Cardiac fibroblast (primary cell): Measurements from ENCODE around the gene CDKN3.
"Not testable (repeated sequence)": the region's sequence is repeated elsewhere in the genome, so short reads cannot be mapped to it uniquely, and the experiment has no call there.

Experiments used
- DNase-seq, 2 donors: peaks; one replicate each; pipeline versions ENCODE4 v3.0.0 to v3.0.0-alpha.2; 2010; ENCODE audit warnings: low read depth in 2 of 2
- H3K4me3 ChIP-seq, 2 donors: replicated peaks in 1 of 2; 1 replicate in 1 of 2; 2 replicates in 1 of 2; pipeline ENCODE4 v1.5.1; 2011; ENCODE audit warnings: low read depth in 2 of 2, low read length in 2 of 2, mild to moderate bottlenecking in 2 of 2, moderate library complexity in 1 of 2
- CTCF ChIP-seq: IDR thresholded peaks from one replicate; pipeline ENCODE4 v1.5.1; 2011; ENCODE audit warnings: low read depth, mild to moderate bottlenecking, low read length, inconsistent platforms

CDKN3 gene

GRCh38 chr14:54455363-54455762 is 58.6 kb downstream of the CDKN3 start:
- no peak overlapping the region for H3K4me3 ChIP-seq
- no peak for DNase-seq
- no peak for TF ChIP-seq CTCF

GRCh38 chr14:54456820-54457608 is 60.2 kb downstream of the CDKN3 start:
- peak in 1 of 2 donors; percentile 53 for DNase-seq
- H3K4me3 ChIP-seq, result not testable (repeated sequence)

- H3K4me3 ChIP-seq, result no peak overlapping the region
- DNase-seq, result no peak
- no peak for TF ChIP-seq CTCF
These were observed 60.8 kb downstream of the CDKN3 start for GRCh38 chr14:54457609-54457996.

- DNase-seq, H3K4me3 ChIP-seq: not testable (repeated sequence)
These were observed 61.7 kb downstream of the CDKN3 start for GRCh38 chr14:54458536-54458935.

GRCh38 chr14:54459106-54459505 is 62.3 kb downstream of the CDKN3 start:
- no peak for TF ChIP-seq CTCF
- H3K4me3 ChIP-seq, result no peak overlapping the region
- DNase-seq, result no peak

GRCh38 chr14:54462048-54462447 is 65.2 kb downstream of the CDKN3 start:
- no peak overlapping the region for H3K4me3 ChIP-seq
- DNase-seq, result peak in 1 of 2 donors; percentile 59
- TF ChIP-seq CTCF, result no peak

GRCh38 chr14:54465654-54466053 is 68.8 kb downstream of the CDKN3 start:
- H3K4me3 ChIP-seq, result no peak overlapping the region
- TF ChIP-seq CTCF, result no peak
- DNase-seq, result no peak

- no peak overlapping the region for H3K4me3 ChIP-seq
- no peak for TF ChIP-seq CTCF
- no peak for DNase-seq
These were observed 70.5 kb downstream of the CDKN3 start for GRCh38 chr14:54467280-54467679.
